HG03159 (cell line): ENCODE results near the gene SLC22A7.

Experiments used
- ATAC-seq: cut with Tn5 transposase; IDR thresholded peaks from one replicate; pipeline ENCODE4 v1.9.1; 2021; ENCODE audit warnings: mild to moderate bottlenecking, moderate library complexity; ENCODE audit not compliant: unreplicated experiment

The SLC22A7 gene

DNA sequence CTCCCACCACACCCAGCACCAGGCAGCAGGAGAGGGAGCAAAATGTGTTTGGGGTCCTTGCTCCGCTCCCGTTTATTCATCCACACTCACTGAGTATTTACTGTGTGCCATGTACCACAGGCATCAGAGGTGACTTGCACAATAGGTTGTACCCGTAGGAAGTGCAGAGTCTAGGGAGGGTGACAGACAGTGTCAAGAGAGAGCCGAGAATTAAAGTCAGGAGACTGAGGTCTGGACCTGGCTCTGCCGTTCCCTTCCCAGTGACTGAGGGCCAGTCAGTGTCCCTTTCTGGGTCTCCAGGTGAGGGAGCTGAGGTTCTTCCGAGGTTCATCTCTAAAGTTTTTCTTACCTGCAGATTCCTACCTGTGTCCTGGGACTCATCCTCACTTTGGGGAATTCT lies 32.5 kb upstream of the SLC22A7 start:
- ATAC-seq: no peak

GRCh38 chr6:43267619-43268354 lies 30.3 kb upstream of the SLC22A7 start:
- ATAC-seq: no peak

GRCh38 chr6:43268355-43268700 lies 29.7 kb upstream of the SLC22A7 start:
- ATAC-seq: no peak

GRCh38 chr6:43268782-43269272 lies 29.2 kb upstream of the SLC22A7 start:
- no peak for ATAC-seq

DNA sequence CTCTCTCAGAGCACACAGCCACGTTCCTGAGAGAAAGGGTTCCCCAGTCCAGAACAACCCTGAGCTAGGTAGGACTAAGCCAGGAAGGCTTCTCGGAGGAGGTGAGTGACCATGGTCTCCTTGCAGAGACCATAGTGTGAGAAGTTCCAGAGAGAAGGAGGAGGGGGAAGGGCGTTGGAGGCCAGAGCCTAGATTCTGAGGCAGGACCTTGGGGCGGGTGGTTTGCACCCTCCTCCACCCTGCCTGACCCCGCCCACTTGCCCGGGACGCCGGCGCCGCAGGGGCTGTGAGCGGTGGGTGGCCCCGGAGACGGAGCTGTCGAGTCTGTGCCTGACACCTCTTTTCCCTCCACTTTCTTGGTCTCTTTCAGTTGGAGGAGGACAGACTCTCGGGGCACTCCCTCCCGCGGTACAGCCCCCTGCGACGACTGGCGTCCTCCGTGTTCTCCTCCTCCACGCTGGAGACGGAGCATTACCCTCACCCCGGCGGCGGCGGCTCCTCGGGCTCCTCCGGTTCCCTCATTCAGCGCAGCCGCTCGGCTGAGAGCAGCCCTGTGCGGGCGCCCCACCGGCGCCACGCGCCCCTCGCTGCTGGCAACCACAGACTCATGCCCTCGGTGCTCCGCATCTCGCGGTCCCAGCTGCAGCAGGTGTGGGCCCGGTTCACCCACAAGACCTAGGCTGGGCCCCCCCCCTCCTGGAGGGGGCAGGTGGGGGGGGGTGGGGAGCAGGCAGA lies 28.6 kb upstream of the SLC22A7 start:
- no peak for ATAC-seq

DNA sequence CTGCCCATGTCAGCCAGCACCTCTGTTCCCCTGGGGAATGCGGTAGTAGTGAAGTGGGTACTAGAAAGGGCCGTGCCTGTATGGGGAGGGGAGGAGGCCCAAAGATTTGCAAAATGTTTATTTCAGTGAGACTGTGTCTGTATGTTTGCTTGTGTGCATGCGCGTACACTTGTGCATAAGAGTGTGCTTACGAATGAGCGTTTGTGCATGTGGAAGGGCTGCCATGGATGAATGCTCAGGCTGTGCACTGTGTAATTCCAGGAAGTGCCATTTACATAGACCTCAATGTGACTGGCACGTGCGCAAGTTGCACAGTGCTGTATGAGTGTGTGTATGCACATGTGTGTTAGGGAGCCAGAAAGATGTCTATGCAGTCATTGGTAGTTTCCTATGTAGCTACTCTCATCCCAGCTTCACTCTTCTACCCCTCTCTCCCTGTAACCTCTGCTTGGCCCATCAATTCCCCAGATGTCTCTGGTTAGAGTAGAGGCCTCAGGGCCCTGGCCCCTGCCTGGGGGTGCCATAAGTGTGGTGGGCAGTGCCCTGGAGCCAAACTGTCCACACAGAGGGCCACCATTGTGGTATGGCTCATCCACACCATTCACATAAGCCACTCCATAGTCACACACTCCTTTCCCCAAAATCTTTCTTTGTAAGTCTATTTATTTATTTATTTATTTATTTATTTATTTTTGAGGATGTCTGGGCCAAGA lies 26.8 kb upstream of the SLC22A7 start:
- ATAC-seq: no peak

GRCh38 chr6:43271944-43272343 lies 26.1 kb upstream of the SLC22A7 start:
- ATAC-seq: no peak

- no peak for ATAC-seq
Observed at GRCh38 chr6:43273707-43274106, 24.4 kb upstream of the SLC22A7 start.

- ATAC-seq: no peak
Observed at GRCh38 chr6:43274127-43274915, 23.7 kb upstream of the SLC22A7 start.

DNA sequence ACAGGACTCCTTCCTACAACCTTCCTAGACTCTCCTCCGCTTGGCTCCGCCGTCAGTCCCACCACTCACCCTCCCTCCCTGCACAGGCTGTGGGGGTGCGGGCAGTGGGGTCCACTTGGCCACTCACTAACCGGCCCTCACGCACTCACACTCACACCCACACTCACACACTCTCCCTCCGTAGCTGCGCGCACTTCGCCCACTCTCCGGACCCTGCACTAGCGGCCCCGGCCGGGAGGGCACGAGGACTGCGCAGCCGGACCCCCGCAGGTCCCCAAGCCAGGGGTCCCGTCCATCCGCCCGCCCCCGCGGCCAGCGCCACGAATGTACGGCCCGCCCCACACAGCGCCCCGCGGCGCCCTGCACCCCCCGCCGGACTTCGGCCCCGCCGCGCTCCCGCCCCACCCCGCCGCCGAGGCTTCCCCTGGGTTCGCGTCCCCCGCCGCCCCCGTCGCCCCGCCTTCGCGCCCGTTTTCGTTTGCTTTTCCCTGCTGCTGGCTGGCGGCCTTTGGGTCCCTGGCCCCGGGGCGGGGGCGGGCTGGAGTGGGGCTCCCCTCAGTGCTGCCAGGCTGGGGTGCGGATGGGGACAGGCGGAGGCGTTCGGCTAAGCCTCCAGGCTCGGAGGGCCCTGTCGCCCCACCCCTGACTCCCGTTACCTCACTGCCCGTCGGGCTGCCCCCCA lies 23.0 kb upstream of the SLC22A7 start:
- no peak for ATAC-seq

GRCh38 chr6:43275801-43276576 lies 22.1 kb upstream of the SLC22A7 start:
- no peak for ATAC-seq

GRCh38 chr6:43276577-43277305 lies 21.3 kb upstream of the SLC22A7 start:
- ATAC-seq: no peak

DNA sequence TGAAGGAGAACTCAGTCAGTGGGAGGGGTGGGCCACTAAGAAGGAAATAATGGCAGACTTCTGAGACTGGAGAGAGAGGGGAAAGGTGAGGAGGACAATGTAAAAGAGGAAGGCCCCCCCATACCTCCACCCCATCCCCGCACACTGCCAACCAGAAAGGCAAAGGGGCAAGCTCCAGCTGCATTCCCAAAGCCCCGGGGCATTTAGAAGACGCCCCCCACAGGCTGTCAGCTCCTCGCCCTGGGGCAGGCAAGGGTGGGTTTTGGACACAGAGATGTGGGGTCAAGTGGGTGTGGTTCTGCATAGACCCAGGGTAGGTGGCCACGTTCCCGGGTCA lies 20.8 kb upstream of the SLC22A7 start:
- no peak for ATAC-seq

DNA sequence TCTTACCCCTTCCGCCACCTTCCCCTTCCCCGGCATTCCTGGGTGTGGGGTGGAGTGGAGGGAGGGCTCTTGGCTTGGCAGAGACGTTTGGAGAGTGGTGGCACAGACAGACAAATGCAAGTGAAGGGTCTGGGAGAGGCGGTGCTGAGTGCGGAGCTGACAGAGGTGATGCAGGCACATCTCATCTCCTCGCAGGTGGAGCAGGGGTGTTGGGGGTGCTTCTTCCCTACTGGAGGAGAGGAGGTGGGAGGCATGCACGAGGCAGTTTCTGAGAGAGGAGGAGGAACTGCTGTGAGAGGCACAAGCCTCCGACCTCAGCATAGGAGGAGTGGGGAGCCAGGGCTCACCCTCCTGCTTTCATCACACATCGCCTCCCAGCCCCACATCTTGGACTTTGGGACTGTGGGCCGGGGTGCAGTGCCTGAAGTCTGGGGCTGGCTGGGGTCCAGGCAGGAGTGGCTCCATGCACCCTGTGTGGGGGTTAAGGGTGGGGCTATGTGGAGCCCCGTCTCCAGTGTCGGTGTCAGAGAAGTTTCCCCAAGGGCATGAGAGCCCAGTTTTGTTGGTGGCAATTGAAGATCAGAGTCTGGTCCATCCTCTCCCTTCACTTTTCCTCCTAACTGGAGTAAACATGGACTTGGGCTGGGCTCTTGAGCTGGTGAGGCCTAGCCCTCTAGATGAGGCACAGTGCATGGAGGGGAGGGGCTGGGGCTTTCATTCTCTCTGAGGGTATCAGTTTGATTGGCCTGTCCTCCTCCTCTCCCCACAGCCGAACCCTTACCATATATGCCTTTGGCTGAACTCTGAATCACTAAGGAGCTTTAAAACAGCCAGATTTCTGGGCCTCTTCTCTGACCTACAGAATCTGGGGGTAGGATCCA lies 20.2 kb upstream of the SLC22A7 start:
- ATAC-seq: no peak

GRCh38 chr6:43278524-43279078 lies 19.5 kb upstream of the SLC22A7 start:
- no peak for ATAC-seq

GRCh38 chr6:43280234-43280633 lies 17.8 kb upstream of the SLC22A7 start:
- ATAC-seq: no peak

DNA sequence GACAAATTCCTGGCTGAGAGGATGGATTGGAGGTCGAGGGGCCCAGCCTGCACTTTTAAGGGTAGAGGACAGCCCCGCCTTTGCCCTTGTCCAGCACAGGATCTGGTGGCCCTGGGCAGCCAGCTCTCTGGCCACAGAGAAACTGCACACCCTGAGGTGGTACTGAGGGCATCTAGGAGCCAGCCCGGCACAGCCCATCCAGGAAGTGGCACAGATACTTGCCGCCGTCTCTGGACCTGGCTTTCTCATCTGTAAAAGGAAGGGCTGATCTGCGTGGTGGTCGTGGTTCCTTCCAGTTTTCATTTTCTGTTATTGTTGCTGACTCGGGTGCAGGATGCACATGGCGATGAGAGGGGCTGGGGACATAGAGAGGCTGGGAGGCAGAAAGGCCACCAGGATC lies 16.0 kb upstream of the SLC22A7 start:
- ATAC-seq: no peak
